ENCODE data around the gene ZNF280B.
"Not testable (repeated sequence)": the region's sequence is repeated elsewhere in the genome, so short reads cannot be mapped to it uniquely, and the experiment has no call there.

The ZNF280B gene

GRCh38 chr22:22463855-22464540 is 44.5 kb downstream of the ZNF280B start:
- DNase-seq (ENCODE audit: low read depth in 2 of 2): peak; percentile 20 to 24

- no peak for DNase-seq (ENCODE audit: low read depth in 2 of 2)
These were observed 45.6 kb downstream of the ZNF280B start for GRCh38 chr22:22462813-22463567.

GRCh38 chr22:22461583-22461982 is 47.0 kb downstream of the ZNF280B start:
- no peak for DNase-seq (ENCODE audit: low read depth in 2 of 2)

- no peak for DNase-seq (ENCODE audit: low read depth in 2 of 2)
These were observed 47.4 kb downstream of the ZNF280B start for GRCh38 chr22:22461111-22461510.

- DNase-seq (ENCODE audit: low read depth in 2 of 2): no peak
These were observed 47.9 kb downstream of the ZNF280B start for GRCh38 chr22:22460635-22461034.

- DNase-seq (ENCODE audit: low read depth in 2 of 2): no peak
These were observed 48.5 kb downstream of the ZNF280B start for GRCh38 chr22:22460060-22460459.

- no peak for DNase-seq (ENCODE audit: low read depth in 2 of 2)
These were observed 49.5 kb downstream of the ZNF280B start for GRCh38 chr22:22458896-22459588.

GRCh38 chr22:22458387-22458786 is 50.2 kb downstream of the ZNF280B start:
- DNase-seq (ENCODE audit: low read depth in 2 of 2): no peak

GRCh38 chr22:22454997-22455396 is 53.5 kb downstream of the ZNF280B start:
- no peak for DNase-seq (ENCODE audit: low read depth in 2 of 2)

- no peak for DNase-seq (ENCODE audit: low read depth in 2 of 2)
These were observed 55.4 kb downstream of the ZNF280B start for GRCh38 chr22:22452996-22453686.

GRCh38 chr22:22452211-22452610 is 56.3 kb downstream of the ZNF280B start:
- no peak for DNase-seq (ENCODE audit: low read depth in 2 of 2)

- no peak for DNase-seq (ENCODE audit: low read depth in 2 of 2)
These were observed 58.2 kb downstream of the ZNF280B start for GRCh38 chr22:22450343-22450839.

GRCh38 chr22:22449819-22450218 is 58.7 kb downstream of the ZNF280B start:
- DNase-seq (ENCODE audit: low read depth in 2 of 2): no peak

GRCh38 chr22:22446517-22446916 is 62.0 kb downstream of the ZNF280B start:
- DNase-seq (ENCODE audit: low read depth in 2 of 2): no peak

GRCh38 chr22:22444007-22444589 is 64.4 kb downstream of the ZNF280B start:
- DNase-seq (ENCODE audit: low read depth in 2 of 2): not testable (repeated sequence)

- DNase-seq (ENCODE audit: low read depth in 2 of 2): no peak
These were observed 65.4 kb downstream of the ZNF280B start for GRCh38 chr22:22442928-22443709.

- DNase-seq (ENCODE audit: low read depth in 2 of 2): not testable (repeated sequence)
These were observed 66.9 kb downstream of the ZNF280B start for GRCh38 chr22:22441626-22442025.

GRCh38 chr22:22440188-22440587 is 68.4 kb downstream of the ZNF280B start:
- DNase-seq (ENCODE audit: low read depth in 2 of 2): no peak

Measured in fibroblast of skin of left biceps (primary cell).